Fibroblast of skin of left biceps (primary cell): Measurements from ENCODE around the gene PRPF18.

Source experiments
- DNase-seq, 2 experiments: peaks; one replicate each; pipeline ENCODE4 v3.0.0-alpha.2; 2013; ENCODE audit warnings: low read depth in 2 of 2

PRPF18 gene

GRCh38 chr10:13604357-13605040 lies 17.7 kb downstream of the PRPF18 start:
- DNase-seq, result no peak

GRCh38 chr10:13608246-13608853 lies 21.6 kb downstream of the PRPF18 start:
- DNase-seq, result no peak

- DNase-seq, result no peak
These were observed 26.0 kb downstream of the PRPF18 start for GRCh38 chr10:13612654-13613373.

- peak in 1 of 2 experiments; percentile 12 for DNase-seq
These were observed 26.8 kb downstream of the PRPF18 start for GRCh38 chr10:13613519-13613918.

GRCh38 chr10:13614530-13615332 lies 28.0 kb downstream of the PRPF18 start:
- DNase-seq, result peak; percentile 10 to 17

GRCh38 chr10:13615650-13616300 lies 29.0 kb downstream of the PRPF18 start:
- DNase-seq, result peak in 1 of 2 experiments; percentile 18

GRCh38 chr10:13617116-13617515 lies 30.4 kb downstream of the PRPF18 start:
- DNase-seq, result peak; percentile 17 to 36

- DNase-seq, result no peak
These were observed 35.2 kb downstream of the PRPF18 start for GRCh38 chr10:13621931-13622330.

GRCh38 chr10:13624630-13625029 lies 37.9 kb downstream of the PRPF18 start:
- DNase-seq, result no peak

- DNase-seq, result no peak
These were observed 40.9 kb downstream of the PRPF18 start for GRCh38 chr10:13627459-13628310.

GRCh38 chr10:13628661-13629060 lies 41.9 kb downstream of the PRPF18 start:
- no peak for DNase-seq

GRCh38 chr10:13629116-13629515 lies 42.4 kb downstream of the PRPF18 start:
- DNase-seq, result no peak

GRCh38 chr10:13630231-13630630 lies 43.5 kb downstream of the PRPF18 start:
- DNase-seq, result no peak

- no peak for DNase-seq
These were observed 44.8 kb downstream of the PRPF18 start for GRCh38 chr10:13631594-13631993.

- no peak for DNase-seq
These were observed 45.7 kb downstream of the PRPF18 start for GRCh38 chr10:13632440-13632839.

- no peak for DNase-seq
These were observed 46.2 kb downstream of the PRPF18 start for GRCh38 chr10:13632884-13633440.

- DNase-seq, result peak; percentile 62 to 65
These were observed 46.9 kb downstream of the PRPF18 start for GRCh38 chr10:13633689-13634088.

GRCh38 chr10:13634207-13634606 lies 47.4 kb downstream of the PRPF18 start:
- no peak for DNase-seq

- DNase-seq, result no peak
These were observed 50.0 kb downstream of the PRPF18 start for GRCh38 chr10:13636776-13637175.

GRCh38 chr10:13637303-13637856 lies 50.6 kb downstream of the PRPF18 start:
- DNase-seq, result no peak
